ENCODE data around the gene ADAMTS16. TPM values are rescaled to one million over a fixed set of nuclear protein-coding genes. Genes with fewer than 3 reads are reported as not detected.

The ADAMTS16 gene
- polyA plus RNA-seq, 4 donors, result 43.5 to 84.3 (median 72.6) TPM

- no peak for DNase-seq (ENCODE audit: low read depth in 4 of 4, low spot score in 3 of 4)
Observed at GRCh38 chr5:5182508-5183188, 42.5 kb downstream of the ADAMTS16 start.

GRCh38 chr5:5183189-5183699 is 43.1 kb downstream of the ADAMTS16 start:
- no peak for DNase-seq (ENCODE audit: low read depth in 4 of 4, low spot score in 3 of 4)

- DNase-seq (ENCODE audit: low read depth in 4 of 4, low spot score in 3 of 4), result no peak
Observed at GRCh38 chr5:5183933-5184332, 43.8 kb downstream of the ADAMTS16 start.

GRCh38 chr5:5188376-5189050 is 48.4 kb downstream of the ADAMTS16 start:
- peak in 1 of 4 donors; percentile 37 for DNase-seq (ENCODE audit: low read depth in 4 of 4, low spot score in 3 of 4)

GRCh38 chr5:5189051-5189430 is 48.9 kb downstream of the ADAMTS16 start:
- no peak for DNase-seq (ENCODE audit: low read depth in 4 of 4, low spot score in 3 of 4)

GRCh38 chr5:5191906-5192305 is 51.8 kb downstream of the ADAMTS16 start:
- no peak for DNase-seq (ENCODE audit: low read depth in 4 of 4, low spot score in 3 of 4)

- no peak for DNase-seq (ENCODE audit: low read depth in 4 of 4, low spot score in 3 of 4)
Observed at GRCh38 chr5:5192681-5193080, 52.6 kb downstream of the ADAMTS16 start.

- no peak for DNase-seq (ENCODE audit: low read depth in 4 of 4, low spot score in 3 of 4)
Observed at GRCh38 chr5:5195128-5195918, 55.2 kb downstream of the ADAMTS16 start.

GRCh38 chr5:5198135-5198534 is 58.0 kb downstream of the ADAMTS16 start:
- no peak for DNase-seq (ENCODE audit: low read depth in 4 of 4, low spot score in 3 of 4)

GRCh38 chr5:5198815-5199214 is 58.7 kb downstream of the ADAMTS16 start:
- no peak for DNase-seq (ENCODE audit: low read depth in 4 of 4, low spot score in 3 of 4)

- DNase-seq (ENCODE audit: low read depth in 4 of 4, low spot score in 3 of 4), result no peak
Observed at GRCh38 chr5:5199495-5199894, 59.4 kb downstream of the ADAMTS16 start.

GRCh38 chr5:5200133-5200532 is 60.0 kb downstream of the ADAMTS16 start:
- DNase-seq (ENCODE audit: low read depth in 4 of 4, low spot score in 3 of 4), result no peak

- no peak for DNase-seq (ENCODE audit: low read depth in 4 of 4, low spot score in 3 of 4)
Observed at GRCh38 chr5:5202321-5202720, 62.2 kb downstream of the ADAMTS16 start.

- DNase-seq (ENCODE audit: low read depth in 4 of 4, low spot score in 3 of 4), result no peak
Observed at GRCh38 chr5:5203451-5203850, 63.3 kb downstream of the ADAMTS16 start.

- DNase-seq (ENCODE audit: low read depth in 4 of 4, low spot score in 3 of 4), result no peak
Observed at GRCh38 chr5:5207828-5208227, 67.7 kb downstream of the ADAMTS16 start.

GRCh38 chr5:5209089-5209488 is 69.0 kb downstream of the ADAMTS16 start:
- no peak for DNase-seq (ENCODE audit: low read depth in 4 of 4, low spot score in 3 of 4)

- no peak for DNase-seq (ENCODE audit: low read depth in 4 of 4, low spot score in 3 of 4)
Observed at GRCh38 chr5:5209510-5210286, 69.6 kb downstream of the ADAMTS16 start.

- no peak for DNase-seq (ENCODE audit: low read depth in 4 of 4, low spot score in 3 of 4)
Observed at GRCh38 chr5:5217371-5217770, 77.2 kb downstream of the ADAMTS16 start.

GRCh38 chr5:5218396-5218795 is 78.3 kb downstream of the ADAMTS16 start:
- no peak for DNase-seq (ENCODE audit: low read depth in 4 of 4, low spot score in 3 of 4)

GRCh38 chr5:5219541-5219940 is 79.4 kb downstream of the ADAMTS16 start:
- no peak for DNase-seq (ENCODE audit: low read depth in 4 of 4, low spot score in 3 of 4)
